GM12878 (cell line): ENCODE results near the gene ARMC9. TPM values are rescaled to one million over a fixed set of nuclear protein-coding genes. Genes with fewer than 3 reads are reported as not detected.

ENCODE experiments used
- ATAC-seq: fragments of 200-7000 bp; cut with Tn5 transposase; 3 replicates; pipeline ENCODE4 v1.9.1; 2020; ENCODE audit warnings: mild to moderate bottlenecking, moderate library complexity
- Bru-seq: library from RNA; stranded (reverse); fragments of 400-500 nt; gene quantifications from one replicate; lab custom pipeline; 2021; lab: Mats Ljungman, UMichigan
- BruChase-seq, 2 experiments: library from RNA; stranded (reverse); fragments of 400-500 nt; gene quantifications; one replicate each; lab custom pipeline; 2021; lab: Mats Ljungman, UMichigan
- BruUV-seq: library from RNA; stranded (reverse); fragments of 400-500 nt; replicated peaks from 2 replicates; lab custom pipeline; 2021; lab: Mats Ljungman, UMichigan
- CTCF ChIA-PET: fragments of 300-600 bp; sonication (Branson Sonifier 250); formaldehyde crosslinking; extraction: SDS; loops from one replicate; lab custom pipeline; 2021; ENCODE audit warnings: inconsistent platforms; lab: Yijun Ruan, JAX
- POLR2A ChIA-PET: fragments of 350-600 bp; formaldehyde crosslinking; extraction: SDS; loops from one replicate; lab custom pipeline; 2021; ENCODE audit warnings: inconsistent platforms; lab: Charles Lee
- RAD21 ChIA-PET: fragments of 300-600 bp; sonication (Branson Sonifier 250); formaldehyde crosslinking; loops from one replicate; lab custom pipeline; 2023; ENCODE audit warnings: antibody characterized with exemption; ENCODE audit not compliant: unreplicated experiment; lab: Charles Lee
- SMC1A ChIA-PET: fragments of 300-600 bp; sonication (Branson Sonifier 250); formaldehyde crosslinking; loops from one replicate; lab custom pipeline; 2023; ENCODE audit not compliant: unreplicated experiment, uncharacterized antibody; lab: Charles Lee
- DNase-seq: peaks from one replicate; pipeline ENCODE4 v3.0.0-alpha.2; 2011; ENCODE audit warnings: low read depth, low spot score
- FAIRE-seq: peaks from 3 replicates; lab custom pipeline; 2011; peaks lifted over from hg19 to GRCh38; lab: Jason Lieb, UNC
- H2AFZ ChIP-seq: 2 replicates; pipeline ENCODE4 v1.6.0; 2011; ENCODE audit warnings: low read depth, low read length, control low read depth; ENCODE audit not compliant: control insufficient read depth
- H3K27ac ChIP-seq: 2 replicates; pipeline ENCODE4 v1.5.1; 2011; ENCODE audit warnings: control low read depth; ENCODE audit not compliant: control insufficient read depth, insufficient read depth
- H3K27me3 ChIP-seq, 2 experiments: replicated peaks in 1 of 2; 2 replicates each; pipeline versions ENCODE4 v1.6.0 to v1.6.1; 2011; ENCODE audit warnings: low read length in 1 of 2; ENCODE audit not compliant: control insufficient read depth in 2 of 2, insufficient read depth in 2 of 2
- H3K36me3 ChIP-seq, 2 experiments: 2 replicates each; pipeline ENCODE4 v1.5.1; 2011; ENCODE audit warnings: low read length in 1 of 2; ENCODE audit not compliant: control insufficient read depth in 2 of 2, insufficient read depth in 2 of 2
- H3K4me1 ChIP-seq: 2 replicates; pipeline ENCODE4 v1.6.1; 2011; ENCODE audit warnings: mild to moderate bottlenecking, low read length, moderate library complexity, mixed read lengths; ENCODE audit not compliant: control insufficient read depth, insufficient read depth
- H3K4me2 ChIP-seq: 2 replicates; pipeline ENCODE4 v1.6.0; 2011; ENCODE audit warnings: control low read depth; ENCODE audit not compliant: control insufficient read depth, insufficient read depth
- H3K4me3 ChIP-seq: fragments of 200-600 bp; sonication (generic); 2 replicates; pipeline ENCODE4 v1.5.1; 2016
- H3K79me2 ChIP-seq: 2 replicates; pipeline ENCODE4 v1.6.0; 2011; ENCODE audit warnings: low read length; ENCODE audit not compliant: control insufficient read depth, insufficient read depth
- H3K9ac ChIP-seq: 2 replicates; pipeline ENCODE4 v1.8.0; 2011; ENCODE audit warnings: low read length, control low read depth, mixed read lengths; ENCODE audit not compliant: control insufficient read depth, insufficient read depth
- H3K9me3 ChIP-seq: replicated peaks from 3 replicates; pipeline ENCODE4 v1.5.1; 2011; ENCODE audit warnings: mild to moderate bottlenecking, low read length; ENCODE audit not compliant: control insufficient read depth, insufficient read depth
- H4K20me1 ChIP-seq: 2 replicates; pipeline ENCODE4 v1.6.0; 2011; ENCODE audit not compliant: control insufficient read depth, insufficient read depth
- ATF7 ChIP-seq: fragments of 450-650 bp; IDR thresholded peaks from 2 replicates; pipeline ENCODE4 v1.6.1; 2016; ENCODE audit warnings: low read depth, mild to moderate bottlenecking
- MYB ChIP-seq: fragments of 150-350 bp; IDR thresholded peaks from 2 replicates; pipeline ENCODE4 v1.6.1; 2014; ENCODE audit warnings: mild to moderate bottlenecking, low read depth, low read length, borderline replicate concordance
- SMC3 ChIP-seq: IDR thresholded peaks from 2 replicates; pipeline ENCODE4 v1.6.1; 2011; ENCODE audit warnings: low read length, improper control_type of control experiment, borderline replicate concordance
- WGBS: methylation state at CpG from one replicate; pipeline ENCODE4 v1.1.6; 2016; ENCODE audit warnings: low lambda C conversion rate; ENCODE audit not compliant: insufficient replicate concordance, insufficient coverage; ENCODE audit errors: missing lambda C conversion rate; 5-methylcytosine and 5-hydroxymethylcytosine counted together
- in situ Hi-C: fragments of 300-500 bp; cut with MboI; formaldehyde crosslinking; loops from 9 replicates; pipeline ENCODE4 v1.14.3; 2018; ENCODE audit warnings: mixed read lengths
- intact Hi-C: fragments of 100-400 bp; cut with micrococcal nuclease; formaldehyde crosslinking; loops from one replicate; pipeline ENCODE4 v1.14.2; 2022; ENCODE audit not compliant: unreplicated experiment
- long read RNA-seq, 2 experiments: library from polyadenylated mRNA; unstranded; transcript quantifications; one replicate each; pipeline ENCODE4 v2.0.0, GENCODE V29; 2019 to 2020
- polyA minus RNA-seq, 3 experiments: library from RNA; depleted of rRNA, polyadenylated mRNA; stranded (reverse); fragments of >200 nt; gene quantifications; 2 replicates each; pipeline ENCODE4 v1.2.3, GENCODE V29; 2011
- polyA plus RNA-seq, 11 experiments: library from polyadenylated mRNA; depleted of rRNA in 4 of 11; unstranded in 6 of 11; stranded (reverse) in 5 of 11; fragments of >200 nt; fragmentation: Nextera tagmentation in 4 of 11; fragmentation: Illumina TruSeq in 1 of 11; extraction: Ambion mirVana in 4 of 11; extraction: Trizol in 1 of 11; gene quantifications; 1 replicate in 1 of 11; 2 replicates in 10 of 11; pipeline versions ENCODE4 v1.2.1 to v1.2.3, GENCODE V29; 2011 to 2016; ENCODE audit warnings: inconsistent platforms in 2 of 11, missing spikeins in 2 of 11, low read depth in 1 of 11
- total RNA-seq, 4 experiments: library from RNA; depleted of rRNA in 3 of 4; stranded (reverse); fragments of >200 nt in 3 of 4; fragmentation: Illumina TruSeq in 1 of 4; extraction: Trizol in 1 of 4; gene quantifications; 2 replicates each; pipeline versions ENCODE4 v1.2.1 to v1.2.3, GENCODE V29; 2013 to 2021
- TF ChIP-seq, protein P1 (sequence below): IDR thresholded peaks from 2 replicates; pipeline ENCODE4 v1.6.1; 2012; ENCODE audit warnings: low read depth, low read length, improper control_type of control experiment
- TF ChIP-seq, protein P2 (sequence below): fragments of 450-650 bp; IDR thresholded peaks from 2 replicates; pipeline ENCODE4 v1.6.1; 2017; ENCODE audit warnings: low read depth, mild to moderate bottlenecking, moderate library complexity
- TF ChIP-seq, protein P3 (sequence below): fragments of 450-650 bp; IDR thresholded peaks from 2 replicates; pipeline ENCODE4 v1.6.1; 2017; ENCODE audit warnings: mild to moderate bottlenecking, moderate library complexity

Gene ARMC9, protein sequence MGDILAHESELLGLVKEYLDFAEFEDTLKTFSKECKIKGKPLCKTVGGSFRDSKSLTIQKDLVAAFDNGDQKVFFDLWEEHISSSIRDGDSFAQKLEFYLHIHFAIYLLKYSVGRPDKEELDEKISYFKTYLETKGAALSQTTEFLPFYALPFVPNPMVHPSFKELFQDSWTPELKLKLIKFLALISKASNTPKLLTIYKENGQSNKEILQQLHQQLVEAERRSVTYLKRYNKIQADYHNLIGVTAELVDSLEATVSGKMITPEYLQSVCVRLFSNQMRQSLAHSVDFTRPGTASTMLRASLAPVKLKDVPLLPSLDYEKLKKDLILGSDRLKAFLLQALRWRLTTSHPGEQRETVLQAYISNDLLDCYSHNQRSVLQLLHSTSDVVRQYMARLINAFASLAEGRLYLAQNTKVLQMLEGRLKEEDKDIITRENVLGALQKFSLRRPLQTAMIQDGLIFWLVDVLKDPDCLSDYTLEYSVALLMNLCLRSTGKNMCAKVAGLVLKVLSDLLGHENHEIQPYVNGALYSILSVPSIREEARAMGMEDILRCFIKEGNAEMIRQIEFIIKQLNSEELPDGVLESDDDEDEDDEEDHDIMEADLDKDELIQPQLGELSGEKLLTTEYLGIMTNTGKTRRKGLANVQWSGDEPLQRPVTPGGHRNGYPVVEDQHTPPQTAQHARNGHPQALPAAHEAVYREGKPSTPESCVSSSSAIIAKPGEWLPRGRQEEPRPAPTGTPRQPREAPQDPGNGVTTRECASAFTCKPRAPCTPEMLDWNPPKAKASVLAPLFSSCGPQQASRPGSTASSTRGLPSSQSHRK
- total RNA-seq (2013; cell fraction: nucleolus; rRNA removed), result 63.8 and 63.9 TPM in 2 replicates
- total RNA-seq (2014; rRNA removed) (9.3 and 10.1 TPM in 2 replicates), total RNA-seq (2014; rRNA removed; fragmentation: Illumina TruSeq; extraction: Trizol) (8.9 and 10.4 TPM in 2 replicates), total RNA-seq (2021) (10.9 and 11.5 TPM in 2 replicates), polyA plus RNA-seq (2011; rRNA removed) (7.6 and 8.9 TPM in 2 replicates), polyA plus RNA-seq (2014; fragmentation: Illumina TruSeq; extraction: Trizol) (8.4 and 10.3 TPM in 2 replicates), polyA plus RNA-seq (2014; fragmentation: Nextera tagmentation; extraction: Ambion mirVana) (1 to 10 TPM; 3.8 to 6.5 TPM), polyA plus RNA-seq (2014; rRNA removed) (9.2 and 11.2 TPM in 2 replicates), polyA plus RNA-seq (2016; fragmentation: Nextera tagmentation; extraction: Ambion mirVana) (10 to 100 TPM; 21.4 to 21.8 TPM), polyA minus RNA-seq (2011; rRNA and poly(A)+ RNA removed) (15.8 and 26.7 TPM in 2 replicates), Bru-seq, nascent RNA (percentile 60 among the genes with signal in this experiment), BruChase-seq, experiment 1, labeled RNA remaining after a 6-hour chase (percentile 69 among the genes with signal in this experiment), BruChase-seq, experiment 2, labeled RNA remaining after a 2-hour chase (percentile 66 among the genes with signal in this experiment)
- 6.9 TPM for polyA plus RNA-seq (2011; ENCODE audit: low read depth)
- polyA plus RNA-seq (2011; cell fraction: cytosol; rRNA removed), result 7.6 and 7.9 TPM in 2 replicates
- 7.8 and 9.2 TPM in 2 replicates for polyA plus RNA-seq (2011; cell fraction: nucleus; rRNA removed)
- polyA plus RNA-seq (2012), result 6.8 and 9.8 TPM in 2 replicates
- 4.5 and 5.7 TPM in 2 replicates for polyA minus RNA-seq (2011; cell fraction: cytosol; rRNA and poly(A)+ RNA removed)
- 5.8 and 13.7 TPM in 2 replicates for polyA minus RNA-seq (2011; cell fraction: nucleus; rRNA and poly(A)+ RNA removed)
- long read RNA-seq, experiment 1, partial matches to known transcripts, result 1 of 7 reads
- long read RNA-seq, experiment 1, other reads (novel, unspliced or antisense), result 4 of 7 reads
- long read RNA-seq, experiment 2, transcript ARMC9-201 (21 exons, 2,300 nt), result major isoform, 51 of 92 reads
- long read RNA-seq, experiment 2, partial matches to known transcripts, result 10 of 92 reads
- long read RNA-seq, experiment 2, other reads (novel, unspliced or antisense), result 30 of 92 reads

DNA sequence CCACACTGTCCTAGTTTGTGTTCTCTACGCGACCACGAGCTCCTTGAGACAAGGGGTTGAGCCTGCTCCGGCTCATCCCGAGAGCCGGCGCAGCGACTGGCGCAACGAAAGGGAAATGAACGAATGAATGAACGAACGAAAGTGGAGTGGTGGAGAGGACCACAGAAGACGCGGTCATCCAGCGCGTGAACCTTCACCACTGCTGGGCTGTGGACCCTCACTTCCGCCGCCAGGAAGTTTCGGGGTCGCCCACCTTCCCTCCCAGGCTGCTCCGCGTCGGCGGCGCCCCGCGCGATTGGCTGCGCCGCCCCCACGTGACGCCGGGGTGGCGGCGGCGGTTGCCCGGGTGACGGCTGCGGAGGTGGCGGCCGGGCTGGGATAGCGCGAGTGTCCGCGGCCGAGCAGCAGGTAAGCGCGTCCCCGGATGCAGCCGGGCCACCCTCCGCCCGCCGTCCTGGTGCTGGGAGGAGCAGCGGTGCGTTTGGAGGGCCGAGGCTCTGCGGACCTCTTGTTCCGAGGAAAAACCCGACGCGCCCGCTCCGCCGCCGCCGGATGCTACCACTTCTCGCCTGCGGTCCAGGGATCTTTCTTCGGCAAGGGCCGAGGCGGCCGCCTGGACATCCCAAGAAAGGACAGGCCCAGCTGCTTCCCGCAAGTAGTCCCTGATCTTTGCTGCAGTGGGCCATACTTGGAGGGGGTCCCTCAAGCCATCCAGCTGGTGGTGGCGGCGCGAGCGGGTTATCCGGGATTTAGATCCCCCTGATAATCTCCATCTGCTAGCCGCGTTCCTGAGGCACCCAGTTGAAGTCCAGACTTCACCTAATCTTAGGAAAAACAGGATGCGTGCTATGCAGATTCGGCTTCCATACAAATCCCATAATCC lies at the start of gene ARMC9:
Gene ARMC9, plus strand, starts transcription at position 341 of the 883 bp plus-strand sequence. CDS start 7,608 bp downstream, outside the sequence.
- H3K4me2 ChIP-seq, result peak within 1 kb of the TSS; percentile 99
- in situ Hi-C loops, result no loop called here
- SMC1A ChIA-PET, result interaction anchor here (1.9 to 2.5 kb wide), 2 partner anchors 16 to 19 kb away, joined by 7 to 10 read pairs; no protein-coding TSS in a partner anchor
- no peaks in the 10 kb centered on the region; a peak in 1 of 4 replicates for H3K36me3 ChIP-seq
- peak within 1 kb of the TSS; percentile 78 for H3K27ac ChIP-seq
- FAIRE-seq (peak; percentile 95), DNase-seq (peak; percentile 38), ATAC-seq (peak; percentile 99)
- WGBS, result 5% methylated on average over 78 of the region's 83 CpGs
- CTCF ChIA-PET, result interaction anchor here (0.6 to 2.1 kb wide), 8 partner anchors 28 to 374 kb away, joined by 3 to 9 read pairs (median 4); no protein-coding TSS in a partner anchor
- no peaks in the 10 kb centered on the region for H3K9me3 ChIP-seq
- peaks cover 6% of the 10 kb centered on the region for H3K4me1 ChIP-seq
- BruUV-seq, result TSS peak; percentile 84
- H3K79me2 ChIP-seq, result no peaks in the 10 kb centered on the region
- intact Hi-C loops, result loop anchor here (10.0 kb wide), 1 partner anchor 94 kb away; no protein-coding TSS in a partner anchor
- H2AFZ ChIP-seq, result peak within 1 kb of the TSS; percentile 99
- POLR2A ChIA-PET, result interaction anchor here (0.6 to 1.4 kb wide), 2 partner anchors 103 to 519 kb away, joined by 3 to 4 read pairs; no protein-coding TSS in a partner anchor
- RAD21 ChIA-PET, result interaction anchor here (0.7 to 2.1 kb wide), 4 partner anchors 10 to 94 kb away, joined by 3 to 12 read pairs (median 3); no protein-coding TSS in a partner anchor
- peak within 1 kb of the TSS; percentile 97 for H3K4me3 ChIP-seq
- peak within 1 kb of the TSS; percentile 86 for H3K9ac ChIP-seq
- H3K27me3 ChIP-seq, result no peaks in the 10 kb centered on the region
- H4K20me1 ChIP-seq, result no peaks in the 10 kb centered on the region
- TF ChIP-seq ATF7 (no peak), SMC3 (no peak), MYB (no peak)
- TF ChIP-seq, protein P1, sequence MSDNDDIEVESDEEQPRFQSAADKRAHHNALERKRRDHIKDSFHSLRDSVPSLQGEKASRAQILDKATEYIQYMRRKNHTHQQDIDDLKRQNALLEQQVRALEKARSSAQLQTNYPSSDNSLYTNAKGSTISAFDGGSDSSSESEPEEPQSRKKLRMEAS, result peak; percentile 94
- TF ChIP-seq, protein P2, sequence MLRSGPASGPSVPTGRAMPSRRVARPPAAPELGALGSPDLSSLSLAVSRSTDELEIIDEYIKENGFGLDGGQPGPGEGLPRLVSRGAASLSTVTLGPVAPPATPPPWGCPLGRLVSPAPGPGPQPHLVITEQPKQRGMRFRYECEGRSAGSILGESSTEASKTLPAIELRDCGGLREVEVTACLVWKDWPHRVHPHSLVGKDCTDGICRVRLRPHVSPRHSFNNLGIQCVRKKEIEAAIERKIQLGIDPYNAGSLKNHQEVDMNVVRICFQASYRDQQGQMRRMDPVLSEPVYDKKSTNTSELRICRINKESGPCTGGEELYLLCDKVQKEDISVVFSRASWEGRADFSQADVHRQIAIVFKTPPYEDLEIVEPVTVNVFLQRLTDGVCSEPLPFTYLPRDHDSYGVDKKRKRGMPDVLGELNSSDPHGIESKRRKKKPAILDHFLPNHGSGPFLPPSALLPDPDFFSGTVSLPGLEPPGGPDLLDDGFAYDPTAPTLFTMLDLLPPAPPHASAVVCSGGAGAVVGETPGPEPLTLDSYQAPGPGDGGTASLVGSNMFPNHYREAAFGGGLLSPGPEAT, result peak; percentile 43; the same call in 1 of the 2 replicates
- TF ChIP-seq, protein P3, sequence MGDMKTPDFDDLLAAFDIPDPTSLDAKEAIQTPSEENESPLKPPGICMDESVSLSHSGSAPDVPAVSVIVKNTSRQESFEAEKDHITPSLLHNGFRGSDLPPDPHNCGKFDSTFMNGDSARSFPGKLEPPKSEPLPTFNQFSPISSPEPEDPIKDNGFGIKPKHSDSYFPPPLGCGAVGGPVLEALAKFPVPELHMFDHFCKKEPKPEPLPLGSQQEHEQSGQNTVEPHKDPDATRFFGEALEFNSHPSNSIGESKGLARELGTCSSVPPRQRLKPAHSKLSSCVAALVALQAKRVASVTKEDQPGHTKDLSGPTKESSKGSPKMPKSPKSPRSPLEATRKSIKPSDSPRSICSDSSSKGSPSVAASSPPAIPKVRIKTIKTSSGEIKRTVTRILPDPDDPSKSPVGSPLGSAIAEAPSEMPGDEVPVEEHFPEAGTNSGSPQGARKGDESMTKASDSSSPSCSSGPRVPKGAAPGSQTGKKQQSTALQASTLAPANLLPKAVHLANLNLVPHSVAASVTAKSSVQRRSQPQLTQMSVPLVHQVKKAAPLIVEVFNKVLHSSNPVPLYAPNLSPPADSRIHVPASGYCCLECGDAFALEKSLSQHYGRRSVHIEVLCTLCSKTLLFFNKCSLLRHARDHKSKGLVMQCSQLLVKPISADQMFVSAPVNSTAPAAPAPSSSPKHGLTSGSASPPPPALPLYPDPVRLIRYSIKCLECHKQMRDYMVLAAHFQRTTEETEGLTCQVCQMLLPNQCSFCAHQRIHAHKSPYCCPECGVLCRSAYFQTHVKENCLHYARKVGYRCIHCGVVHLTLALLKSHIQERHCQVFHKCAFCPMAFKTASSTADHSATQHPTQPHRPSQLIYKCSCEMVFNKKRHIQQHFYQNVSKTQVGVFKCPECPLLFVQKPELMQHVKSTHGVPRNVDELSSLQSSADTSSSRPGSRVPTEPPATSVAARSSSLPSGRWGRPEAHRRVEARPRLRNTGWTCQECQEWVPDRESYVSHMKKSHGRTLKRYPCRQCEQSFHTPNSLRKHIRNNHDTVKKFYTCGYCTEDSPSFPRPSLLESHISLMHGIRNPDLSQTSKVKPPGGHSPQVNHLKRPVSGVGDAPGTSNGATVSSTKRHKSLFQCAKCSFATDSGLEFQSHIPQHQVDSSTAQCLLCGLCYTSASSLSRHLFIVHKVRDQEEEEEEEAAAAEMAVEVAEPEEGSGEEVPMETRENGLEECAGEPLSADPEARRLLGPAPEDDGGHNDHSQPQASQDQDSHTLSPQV, result no peak
